SK-N-SH (cell line): ENCODE data around the gene SHH. TPM values are rescaled to one million over a fixed set of nuclear protein-coding genes. Genes with fewer than 3 reads are reported as not detected.

ENCODE experiments used
- CTCF ChIA-PET: fragments of 300-600, 350-600 bp; formaldehyde crosslinking; extraction: SDS; loops from one replicate; lab custom pipeline; 2021; lab: Yijun Ruan, JAX
- POLR2A ChIA-PET: fragments of 350-600 bp; sonication (Branson Sonifier 250); formaldehyde crosslinking; extraction: SDS; loops from one replicate; lab custom pipeline; 2020; ENCODE audit warnings: antibody characterized with exemption, inconsistent platforms; lab: Yijun Ruan, JAX
- DNase-seq: peaks from one replicate; pipeline ENCODE4 v3.0.0; 2012
- H2AFZ ChIP-seq: fragments of 200-600 bp; sonication (generic); 2 replicates; pipeline ENCODE4 v1.8.1; 2016; ENCODE audit warnings: antibody characterized with exemption, mild to moderate bottlenecking, low read depth
- H3F3A ChIP-seq: fragments of 200-600 bp; sonication (generic); replicated peaks from 2 replicates; pipeline ENCODE3; 2016; ENCODE audit warnings: antibody characterized with exemption, mild to moderate bottlenecking; ENCODE audit not compliant: insufficient read depth
- H3K27ac ChIP-seq, 2 experiments: fragments of 200-500 bp in 1 of 2; fragments of 200-600 bp in 1 of 2; sonication (Bioruptor generic) in 1 of 2; sonication (generic), shearing (Covaris generic) in 1 of 2; 2 replicates each; pipeline versions ENCODE4 v1.5.1 to v1.6.1; 2014 to 2016; ENCODE audit warnings: low read depth in 2 of 2, inconsistent platforms in 1 of 2, low read length in 1 of 2, mild to moderate bottlenecking in 1 of 2, mixed read lengths in 1 of 2
- H3K27me3 ChIP-seq: fragments of 200-600 bp; sonication (generic), shearing (Covaris generic); 2 replicates; pipeline ENCODE4 v1.6.1; 2016; ENCODE audit warnings: mixed run types; ENCODE audit not compliant: insufficient read depth
- H3K36me3 ChIP-seq, 2 experiments: fragments of 200-500 bp in 1 of 2; fragments of 200-600 bp in 1 of 2; sonication (Bioruptor generic) in 1 of 2; sonication (generic) in 1 of 2; replicated peaks in 1 of 2; 2 replicates each; pipeline versions ENCODE3 to v1.5.1; 2014 to 2016; ENCODE audit warnings: low read length in 1 of 2, mild to moderate bottlenecking in 1 of 2; ENCODE audit not compliant: insufficient read depth in 2 of 2, control insufficient read depth in 1 of 2
- H3K4me1 ChIP-seq, 2 experiments: fragments of 200-500 bp in 1 of 2; fragments of 200-600 bp in 1 of 2; sonication (Bioruptor generic) in 1 of 2; sonication (generic), shearing (Covaris generic) in 1 of 2; 2 replicates each; pipeline versions ENCODE4 v1.5.1 to v1.6.1; 2014 to 2016; ENCODE audit warnings: low read depth in 1 of 2, low read length in 1 of 2, mixed run types in 1 of 2; ENCODE audit not compliant: insufficient read depth in 2 of 2, control insufficient read depth in 1 of 2
- H3K4me2 ChIP-seq: fragments of 200-600 bp; sonication (generic), shearing (Covaris generic); 2 replicates; pipeline ENCODE4 v1.6.1; 2017; ENCODE audit warnings: mixed run types
- H3K4me3 ChIP-seq, 2 experiments: fragments of 200-500 bp in 1 of 2; fragments of 200-600 bp in 1 of 2; sonication (Bioruptor generic) in 1 of 2; sonication (generic), shearing (Covaris generic) in 1 of 2; 2 replicates each; pipeline versions ENCODE4 v1.5.1 to v1.8.1; 2014 to 2016; ENCODE audit warnings: low read depth in 2 of 2, inconsistent platforms in 1 of 2, low read length in 1 of 2, mild to moderate bottlenecking in 1 of 2, mixed read lengths in 1 of 2, moderate library complexity in 1 of 2
- H3K79me2 ChIP-seq: fragments of 200-600 bp; sonication (generic); 2 replicates; pipeline ENCODE4 v1.8.1; 2017; ENCODE audit warnings: mild to moderate bottlenecking; ENCODE audit not compliant: insufficient read depth
- H3K9ac ChIP-seq: fragments of 200-600 bp; sonication (generic); 2 replicates; pipeline ENCODE4 v1.6.1; 2017; ENCODE audit warnings: mixed run types
- H3K9me2 ChIP-seq: fragments of 200-600 bp; sonication (generic); 2 replicates; pipeline ENCODE4 v1.6.1; 2017; ENCODE audit warnings: mixed run types
- H3K9me3 ChIP-seq: fragments of 200-600 bp; sonication (generic); 2 replicates; pipeline ENCODE4 v1.6.1; 2017; ENCODE audit warnings: mixed run types, mild to moderate bottlenecking, moderate library complexity
- H4K20me1 ChIP-seq: fragments of 200-600 bp; sonication (generic); 2 replicates; pipeline ENCODE4 v1.6.1; 2017; ENCODE audit warnings: mild to moderate bottlenecking, mixed run types; ENCODE audit not compliant: insufficient read depth
- CHD2 ChIP-seq: fragments of 150-350 bp; IDR thresholded peaks from 2 replicates; pipeline ENCODE4 v1.6.1; 2018; ENCODE audit warnings: low read length; ENCODE audit not compliant: partially characterized antibody
- EP300 ChIP-seq, 2 experiments: IDR thresholded peaks; 2 replicates each; pipeline versions ENCODE4 v1.4.0 to v1.6.1; 2012; ENCODE audit warnings: borderline replicate concordance in 1 of 2, low read depth in 1 of 2, low read length in 1 of 2
- GABPA ChIP-seq: IDR thresholded peaks from 2 replicates; pipeline ENCODE4 v1.4.0; 2012; ENCODE audit warnings: low read depth, mild to moderate bottlenecking
- IRF3 ChIP-seq: fragments of 150-350 bp; IDR thresholded peaks from 2 replicates; pipeline ENCODE4 v1.6.1; 2016; ENCODE audit warnings: mild to moderate bottlenecking, low read depth, low read length
- JUND ChIP-seq: IDR thresholded peaks from 2 replicates; pipeline ENCODE4 v1.4.0; 2012
- MXI1 ChIP-seq: IDR thresholded peaks from 2 replicates; pipeline ENCODE4 v1.6.1; 2012; ENCODE audit warnings: mild to moderate bottlenecking, low read depth, low read length, improper control_type of control experiment
- NFIC ChIP-seq: IDR thresholded peaks from 2 replicates; pipeline ENCODE4 v1.4.0; 2012; ENCODE audit warnings: borderline replicate concordance
- RFX5 ChIP-seq: IDR thresholded peaks from 2 replicates; pipeline ENCODE4 v1.6.1; 2012; ENCODE audit warnings: mild to moderate bottlenecking, improper control_type of control experiment, low read length
- RXRA ChIP-seq: IDR thresholded peaks from 2 replicates; pipeline ENCODE4 v1.4.0; 2012; ENCODE audit warnings: low read depth, mild to moderate bottlenecking, borderline replicate concordance
- SMC3 ChIP-seq: IDR thresholded peaks from 2 replicates; pipeline ENCODE4 v1.6.1; 2012; ENCODE audit warnings: low read depth, low read length, improper control_type of control experiment
- TEAD4 ChIP-seq: IDR thresholded peaks from 2 replicates; pipeline ENCODE4 v1.4.0; 2012; ENCODE audit warnings: mild to moderate bottlenecking, borderline replicate concordance; ENCODE audit not compliant: insufficient read depth
- USF1 ChIP-seq: IDR thresholded peaks from 2 replicates; pipeline ENCODE4 v1.4.0; 2012; ENCODE audit warnings: low read depth, borderline replicate concordance
- YY1 ChIP-seq: IDR thresholded peaks from 2 replicates; pipeline ENCODE4 v1.4.0; 2012; ENCODE audit warnings: low read depth, mild to moderate bottlenecking
- ZBTB33 ChIP-seq: IDR thresholded peaks from 2 replicates; pipeline ENCODE4 v1.4.0; 2012; ENCODE audit warnings: low read depth, borderline replicate concordance
- WGBS: methylation state at CpG from one replicate; pipeline ENCODE4 v1.1.6; 2017; ENCODE audit warnings: low lambda C conversion rate; 5-methylcytosine and 5-hydroxymethylcytosine counted together
- polyA plus RNA-seq, 3 experiments: library from polyadenylated mRNA; depleted of rRNA; stranded (reverse); fragments of >200 nt; gene quantifications; 2 replicates each; pipeline ENCODE4 v1.2.3, GENCODE V29; 2012

The SHH gene
- polyA plus RNA-seq, 1 of the 3 experiments (the other 2 are of a cell fraction): not detected

- Histone ChIP-seq H2AFZ (no peak overlapping the region), H3K36me3 (peaks cover 18 to 66% of the 10 kb centered on the region in 2 experiments), H3K9me2 (no peaks in the 10 kb centered on the region), H3K4me2 (no peak overlapping the region), H3K79me2 (peaks cover 66% of the 10 kb centered on the region), H3K27me3 (no peaks in the 10 kb centered on the region), H3K27ac (no peak overlapping the region), H3K4me1 (no peaks in the 10 kb centered on the region; a peak in 2 of 4 replicates), H4K20me1 (peaks cover 63% of the 10 kb centered on the region), H3K4me3 (no peak overlapping the region), H3K9me3 (no peaks in the 10 kb centered on the region), H3K9ac (no peak overlapping the region), H3F3A (no peaks in the 10 kb centered on the region)
- ChIA-PET POLR2A (no interaction called here), CTCF (interaction anchor here (0.6 to 1.8 kb wide), 5 partner anchors 8 to 269 kb away, joined by 3 to 7 read pairs (median 3); no protein-coding TSS in a partner anchor)
- WGBS: 98% methylated on average over 9 of the region's 9 CpGs
- DNase-seq: no peak
- TF ChIP-seq IRF3 (no peak), SMC3 (no peak), EP300 (IDR thresholded peaks at IDR 0.05; ENCODE audit: borderline replicate concordance in 1 of 2, low read depth in 1 of 2, low read length in 1 of 2) (no peak), ZBTB33 (no peak), RXRA (no peak)
Observed at GRCh38 chr7:155759740-155760430, 52.4 kb downstream of the SHH start.

- no peak overlapping the region for H2AFZ ChIP-seq
- H3K27ac ChIP-seq: no peak overlapping the region
- H3K9me2 ChIP-seq: no peaks in the 10 kb centered on the region
- no peak overlapping the region for H3K4me3 ChIP-seq
- ChIA-PET POLR2A (no interaction called here), CTCF (interaction anchor here (1.0 to 2.1 kb wide), 5 partner anchors 10 to 831 kb away, joined by 3 to 11 read pairs (median 4); no protein-coding TSS in a partner anchor)
- H3F3A ChIP-seq: no peaks in the 10 kb centered on the region
- no peaks in the 10 kb centered on the region for H3K27me3 ChIP-seq
- H3K79me2 ChIP-seq: peaks cover 81% of the 10 kb centered on the region
- WGBS: 97% methylated on average over 10 of the region's 10 CpGs
- H3K36me3 ChIP-seq: peaks cover 18 to 57% of the 10 kb centered on the region in 2 experiments
- no peak overlapping the region for H3K9ac ChIP-seq
- no peak for DNase-seq
- no peaks in the 10 kb centered on the region for H3K9me3 ChIP-seq
- H3K4me1 ChIP-seq: no peaks in the 10 kb centered on the region; a peak in 2 of 4 replicates
- H3K4me2 ChIP-seq: no peak overlapping the region
- TF ChIP-seq NFIC: no peak
- no peak for TF ChIP-seq RFX5
- no peak for TF ChIP-seq GABPA
- TF ChIP-seq USF1: no peak
- no peak for TF ChIP-seq TEAD4
- TF ChIP-seq YY1: no peak
- TF ChIP-seq JUND: no peak
- TF ChIP-seq CHD2: no peak
- TF ChIP-seq MXI1: no peak
- peaks cover 73% of the 10 kb centered on the region for H4K20me1 ChIP-seq
Observed at GRCh38 chr7:155758348-155758747, 53.9 kb downstream of the SHH start.
